ENCODE measurements around the gene ZCCHC17.

The ZCCHC17 gene

DNA sequence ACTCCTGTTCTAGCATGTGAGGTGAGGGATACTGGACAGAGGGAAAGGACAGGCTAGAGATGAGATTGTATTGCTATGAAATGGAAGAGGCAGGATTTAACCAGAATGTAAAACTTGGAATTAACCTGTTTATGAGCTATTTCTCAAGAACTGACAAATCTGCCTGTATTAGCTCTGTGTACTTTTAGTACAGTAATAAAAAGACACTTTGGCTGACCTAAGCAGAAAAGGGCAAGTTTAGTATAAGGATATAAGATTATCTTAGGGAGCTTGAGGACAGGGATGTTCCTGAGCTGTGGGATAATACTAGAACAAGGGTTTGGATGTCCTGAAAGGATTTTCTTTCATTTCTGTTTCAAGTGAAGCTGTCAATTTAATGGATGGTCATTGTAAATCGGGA, 11.2 kb downstream of the ZCCHC17 start:
- no peak for DNase-seq

DNA sequence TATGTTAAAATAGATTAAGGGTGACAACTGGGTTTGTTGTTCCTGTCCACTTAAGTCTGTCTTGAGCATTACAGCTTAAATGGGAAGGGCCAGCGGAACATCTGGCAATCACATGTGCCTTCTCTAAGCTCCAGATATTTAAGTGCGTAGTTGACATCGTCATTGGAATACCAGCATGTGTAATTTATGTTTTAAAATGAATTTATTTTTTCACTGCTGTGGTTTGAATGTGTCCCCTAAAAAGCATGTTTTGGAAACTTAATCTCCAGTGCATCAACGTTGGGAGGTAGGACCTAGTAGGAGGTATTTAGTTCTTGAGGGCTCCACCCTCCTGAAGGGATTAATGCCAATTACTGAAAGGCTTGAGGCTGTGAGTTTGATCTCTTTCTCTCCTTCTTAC, 13.4 kb downstream of the ZCCHC17 start:
- peak; percentile 38 for DNase-seq

DNA sequence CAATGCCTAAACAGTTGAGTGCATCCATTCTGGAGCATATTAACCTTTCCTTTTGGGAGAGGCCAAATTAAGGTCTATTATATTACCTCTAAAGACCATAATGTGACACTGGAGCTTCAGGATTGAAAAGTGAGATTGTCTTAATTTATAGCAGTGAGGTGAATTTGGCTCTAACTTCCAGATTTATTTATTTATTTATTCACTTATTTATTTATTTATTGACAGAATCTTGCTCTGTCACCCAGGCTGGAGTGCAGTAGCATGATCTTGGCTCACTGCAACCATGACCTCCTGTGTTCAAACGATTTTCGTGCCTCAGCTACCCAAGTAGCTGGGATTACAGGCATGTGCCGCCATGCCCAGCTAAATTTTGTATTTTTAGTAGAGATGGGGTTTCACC, 19.1 kb downstream of the ZCCHC17 start:
- DNase-seq, result no peak

DNA sequence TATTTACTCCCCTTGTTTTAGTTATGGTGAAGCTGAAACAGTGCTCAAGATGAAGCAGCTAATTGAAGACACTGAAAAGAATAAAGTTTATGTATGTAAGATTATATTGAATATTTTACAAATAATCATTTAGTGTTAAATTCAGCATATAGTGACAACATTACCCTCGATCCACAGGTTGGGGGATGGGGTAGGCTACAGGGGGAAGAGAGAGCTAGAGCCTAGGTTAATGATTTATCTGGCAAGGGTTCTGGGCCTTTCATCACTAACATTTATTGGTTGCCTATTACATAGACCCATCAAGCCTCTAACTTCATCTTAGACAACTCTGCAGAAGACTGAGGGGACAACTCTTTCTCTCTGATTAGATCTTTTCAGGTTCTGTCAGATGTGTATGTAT, 21.3 kb downstream of the ZCCHC17 start:
- no peak for DNase-seq

DNA sequence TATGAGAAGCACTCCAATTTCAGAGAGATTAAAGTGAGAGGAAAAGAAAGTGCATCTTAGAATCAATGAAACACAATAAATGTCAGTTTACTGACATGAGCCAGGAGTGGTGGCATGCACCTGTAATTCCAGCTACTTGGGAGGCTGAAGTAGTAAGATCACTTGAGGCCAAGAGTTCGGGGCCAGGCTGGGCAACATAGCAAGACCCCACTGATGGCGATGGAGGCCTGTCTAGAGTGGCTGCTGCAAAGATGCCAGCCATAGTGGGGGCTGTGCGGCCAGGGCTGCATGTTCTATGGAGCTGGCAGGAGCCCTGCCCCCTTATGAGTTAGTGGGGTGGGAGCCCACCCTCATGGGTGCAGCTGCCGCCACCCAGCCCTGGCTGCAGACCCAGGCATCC, 27.3 kb downstream of the ZCCHC17 start:
- DNase-seq, result no peak

DNA sequence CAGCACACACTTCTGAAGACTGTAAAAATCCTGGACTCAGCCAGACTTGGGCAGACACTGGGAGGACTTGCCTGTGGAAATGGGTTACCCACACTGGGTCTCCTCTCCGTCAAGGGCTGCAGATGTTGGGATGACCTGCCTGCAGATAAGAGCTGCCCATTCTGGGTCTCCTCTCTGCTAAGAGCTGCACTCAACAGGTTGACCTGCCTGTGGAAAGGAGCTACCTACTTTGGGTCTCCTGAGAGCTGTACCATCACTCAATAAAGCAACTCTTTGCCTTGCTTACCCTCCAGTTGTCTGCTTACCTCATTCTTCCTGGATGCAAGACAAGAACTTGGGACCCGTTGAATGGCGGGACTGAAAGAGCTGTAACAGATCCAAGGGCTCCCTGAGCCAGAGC, 28.2 kb downstream of the ZCCHC17 start:
- DNase-seq, result no peak

DNA sequence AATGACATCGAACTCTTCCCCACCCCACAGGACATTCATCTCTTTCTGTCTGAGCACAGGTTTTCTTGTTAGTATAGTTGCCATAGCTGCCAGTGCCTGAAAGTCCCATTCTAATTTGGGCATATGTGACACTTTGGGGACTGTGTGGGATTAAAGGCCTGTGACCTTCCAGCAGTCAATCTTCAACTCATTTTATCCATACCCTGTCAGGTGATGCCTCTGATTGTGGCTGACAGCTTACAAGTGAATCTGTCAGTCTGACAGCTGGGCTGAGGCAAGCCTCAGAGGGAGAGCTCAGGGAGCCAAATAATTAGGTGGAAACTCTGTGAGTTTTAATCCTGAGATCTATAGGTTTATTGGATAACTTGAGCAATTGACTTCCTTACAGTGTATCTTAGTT, 29.6 kb downstream of the ZCCHC17 start:
- DNase-seq, result no peak

DNA sequence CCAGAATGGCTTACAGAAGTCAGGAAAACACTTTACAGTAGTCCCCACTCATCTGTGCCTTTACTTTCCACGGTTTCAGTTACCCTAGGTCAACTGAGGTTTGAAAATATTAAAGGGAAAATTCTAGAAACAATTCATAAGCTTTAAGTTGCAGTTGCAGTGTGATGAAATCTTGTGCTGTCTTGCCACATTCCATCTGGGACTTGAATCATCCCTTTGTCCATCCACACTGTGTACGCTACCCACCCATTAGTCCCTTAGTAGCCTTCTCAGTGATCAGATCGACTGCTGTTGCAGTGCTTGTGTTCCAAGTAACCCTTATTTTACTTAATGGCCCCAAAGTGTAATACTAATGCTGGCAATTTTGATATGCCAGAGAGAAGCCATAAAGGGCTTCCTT, 30.5 kb downstream of the ZCCHC17 start:
- no peak for DNase-seq

DNA sequence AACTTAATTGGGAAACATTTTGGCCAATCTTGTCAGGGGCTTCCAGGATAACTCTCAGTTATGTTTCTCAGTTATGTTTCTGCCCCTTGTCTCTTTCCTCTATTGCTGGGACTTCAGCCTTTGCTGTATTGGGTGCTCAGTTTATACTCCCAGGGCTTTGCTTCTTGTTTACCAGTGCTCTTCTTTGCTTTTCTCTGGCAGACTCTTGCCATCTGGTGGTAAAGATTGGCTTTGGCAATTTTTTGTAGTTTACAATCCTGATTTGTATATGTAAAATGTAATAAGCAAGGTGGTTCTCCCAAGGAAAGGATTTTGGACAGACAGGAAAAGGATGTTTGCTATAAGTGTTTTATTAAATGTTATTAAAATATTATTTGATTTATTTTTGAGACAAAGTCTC, 38.2 kb downstream of the ZCCHC17 start:
- no peak for DNase-seq

DNA sequence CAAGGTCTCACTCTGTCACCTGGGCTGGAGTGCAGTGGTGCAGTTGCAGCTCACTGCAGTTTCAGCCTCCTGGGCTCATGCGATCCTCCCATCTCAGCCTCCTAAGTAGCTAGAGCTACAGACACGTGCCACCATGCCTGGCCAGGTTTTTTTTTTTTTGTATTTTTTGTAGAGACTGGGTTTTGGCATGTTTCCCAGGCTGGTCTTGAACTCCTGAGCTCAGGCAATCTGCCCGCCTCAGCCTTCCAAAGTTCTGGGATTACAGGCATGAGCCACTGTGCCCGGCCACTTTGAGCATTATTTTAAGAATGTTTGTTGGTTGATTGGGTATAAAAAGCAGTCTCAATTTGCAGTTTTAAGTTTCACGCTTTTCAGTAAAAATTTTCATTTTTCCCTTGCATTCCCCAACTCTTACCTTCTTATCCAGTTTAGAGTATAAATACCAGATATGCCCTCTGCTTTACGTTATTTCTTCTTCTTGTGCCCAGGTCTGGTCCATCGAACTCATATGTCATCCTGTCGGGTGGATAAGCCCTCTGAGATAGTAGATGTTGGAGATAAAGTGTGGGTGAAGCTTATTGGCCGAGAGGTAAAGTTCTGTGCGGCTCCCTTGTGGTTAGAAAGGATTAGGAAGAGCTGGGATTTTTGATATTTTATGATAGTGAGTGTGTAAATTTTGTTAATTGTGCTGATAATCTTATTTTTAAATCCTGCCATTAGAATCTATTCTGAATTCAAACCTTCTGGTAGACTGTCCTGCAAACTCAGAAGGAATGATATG, 40.0 kb downstream of the ZCCHC17 start:
- no peak for DNase-seq

DNA sequence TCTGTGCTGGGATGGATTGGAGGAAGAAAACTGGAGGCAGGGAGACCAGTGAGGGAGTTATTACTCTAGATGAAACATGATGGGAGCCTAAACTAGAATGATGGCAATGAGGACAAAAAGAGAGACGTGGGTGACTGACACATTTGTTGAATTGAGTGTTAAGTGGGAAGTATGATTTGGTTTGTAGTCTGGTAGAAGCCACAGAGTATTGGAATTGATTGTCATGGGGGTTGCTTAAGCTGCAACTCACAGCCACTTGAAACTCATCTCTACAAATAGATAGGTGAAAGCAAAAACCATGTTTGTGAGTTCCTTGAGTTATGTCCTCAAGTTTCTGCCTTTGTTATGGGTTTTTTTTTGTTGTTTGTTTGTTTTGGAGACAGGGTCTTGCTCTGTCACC, 47.7 kb downstream of the ZCCHC17 start:
- DNase-seq, result no peak

DNA sequence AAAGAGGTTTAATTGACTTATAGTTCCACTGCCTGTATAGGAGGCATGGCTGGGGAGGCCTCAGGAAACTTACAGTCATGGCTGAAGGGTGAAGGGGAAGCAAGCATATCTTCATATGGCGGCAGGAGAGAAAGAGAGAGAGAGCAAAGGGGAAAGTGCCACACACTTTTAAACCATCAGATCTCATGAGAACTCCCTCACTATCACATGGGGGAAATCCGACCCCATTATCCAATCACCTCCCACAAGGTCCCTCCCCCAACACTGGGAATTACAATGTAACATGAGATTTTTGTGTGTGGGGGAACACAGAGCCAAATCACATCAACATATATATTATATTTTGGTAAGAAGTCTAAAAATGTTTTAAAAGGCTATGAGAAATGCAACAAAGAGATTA, 48.8 kb downstream of the ZCCHC17 start:
- DNase-seq, result no peak

DNA sequence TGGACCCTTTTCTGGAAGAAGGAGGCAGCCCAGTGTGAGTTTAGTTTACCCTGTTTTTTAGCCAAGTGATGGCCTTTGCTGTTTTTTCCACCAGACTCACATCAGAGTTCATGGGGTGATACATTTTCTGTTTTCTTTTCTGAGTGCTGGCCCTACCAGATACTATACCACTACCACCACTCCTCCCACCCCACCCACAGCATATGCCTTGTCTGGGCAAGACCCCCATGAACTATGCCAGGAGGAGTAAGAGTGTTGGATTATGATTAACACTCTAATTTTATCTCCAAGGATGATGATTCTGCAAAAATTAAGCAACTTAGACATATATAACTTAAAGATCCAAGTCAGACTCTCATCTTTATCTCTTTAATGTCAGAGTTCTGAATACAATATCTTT, 50.0 kb downstream of the ZCCHC17 start:
- DNase-seq, result no peak

DNA sequence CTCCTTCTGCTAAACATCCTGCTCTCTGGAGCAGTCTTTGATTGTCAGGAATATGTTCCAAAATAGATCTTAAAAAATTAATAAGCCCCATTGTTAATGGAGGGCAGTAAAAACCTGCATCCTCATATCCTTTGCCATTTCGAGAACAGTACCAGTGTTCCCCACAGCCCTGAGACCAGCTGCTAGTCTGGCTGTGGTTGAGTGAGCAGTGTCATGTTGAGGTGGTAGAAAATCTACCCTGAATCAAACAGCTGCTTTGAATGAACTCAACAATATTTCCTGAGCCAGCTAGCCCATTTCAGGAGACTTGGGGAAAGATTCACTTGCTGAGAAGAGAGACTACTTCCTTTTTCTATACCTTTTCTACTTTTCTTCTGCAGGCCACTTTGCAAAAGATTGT, 51.6 kb downstream of the ZCCHC17 start:
- no peak for DNase-seq

DNA sequence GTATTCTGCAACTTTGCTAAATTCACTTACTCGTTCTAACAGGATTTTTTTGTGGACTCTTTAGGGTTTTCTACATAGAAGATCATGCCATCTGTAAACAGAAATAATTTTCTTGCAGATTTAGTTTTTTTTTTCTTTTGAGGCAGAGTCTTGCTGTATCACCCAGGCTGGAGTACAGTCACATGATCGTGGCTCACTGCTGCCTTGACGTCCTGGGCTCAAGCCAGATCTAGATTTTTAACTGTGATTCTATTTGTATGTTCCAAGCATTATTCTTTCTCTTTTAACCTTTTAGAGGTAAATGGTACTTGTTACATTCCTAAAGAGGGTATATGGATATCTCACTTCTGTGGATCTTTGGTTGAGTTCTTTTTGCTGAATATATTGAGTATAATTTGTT, 57.5 kb downstream of the ZCCHC17 start:
- DNase-seq, result no peak

DNA sequence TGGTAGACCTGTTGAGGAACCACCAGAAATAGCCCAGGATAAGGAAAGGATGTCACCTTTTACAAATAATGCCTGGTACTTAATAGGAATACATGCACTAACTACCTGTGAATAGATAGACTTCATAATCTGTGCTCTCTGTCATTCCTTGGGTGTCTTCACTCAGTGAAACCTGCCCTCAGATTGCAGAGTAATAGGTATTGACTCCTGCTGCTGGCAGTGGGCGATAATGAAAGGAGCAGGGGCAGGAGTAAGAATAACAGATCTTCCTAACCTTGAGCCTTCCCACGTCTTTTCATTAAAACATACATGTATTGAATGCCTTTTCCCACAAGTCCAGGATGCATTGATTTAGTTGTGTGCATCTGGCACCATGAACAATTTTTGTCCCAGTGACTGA, 59.6 kb downstream of the ZCCHC17 start:
- DNase-seq, result no peak

DNA sequence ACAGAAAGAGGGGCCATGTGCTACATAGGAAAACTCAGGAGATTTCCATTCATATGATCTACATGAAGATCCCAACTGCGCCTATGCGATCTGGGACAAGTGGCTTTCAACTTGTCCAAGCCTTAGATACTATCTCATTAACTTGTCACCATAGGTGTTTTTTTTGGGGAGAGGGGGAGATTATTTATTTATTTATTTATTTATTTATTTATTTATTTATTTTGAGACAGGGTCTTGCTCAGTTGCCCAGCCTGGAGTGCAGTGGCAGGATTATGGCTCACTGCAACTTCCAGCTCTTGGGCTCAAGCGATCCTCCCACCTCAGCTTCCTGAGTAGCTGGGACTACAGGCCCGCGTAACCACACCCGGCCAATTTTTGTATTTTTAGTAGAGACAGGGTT, 64.8 kb downstream of the ZCCHC17 start:
- no peak for DNase-seq

DNA sequence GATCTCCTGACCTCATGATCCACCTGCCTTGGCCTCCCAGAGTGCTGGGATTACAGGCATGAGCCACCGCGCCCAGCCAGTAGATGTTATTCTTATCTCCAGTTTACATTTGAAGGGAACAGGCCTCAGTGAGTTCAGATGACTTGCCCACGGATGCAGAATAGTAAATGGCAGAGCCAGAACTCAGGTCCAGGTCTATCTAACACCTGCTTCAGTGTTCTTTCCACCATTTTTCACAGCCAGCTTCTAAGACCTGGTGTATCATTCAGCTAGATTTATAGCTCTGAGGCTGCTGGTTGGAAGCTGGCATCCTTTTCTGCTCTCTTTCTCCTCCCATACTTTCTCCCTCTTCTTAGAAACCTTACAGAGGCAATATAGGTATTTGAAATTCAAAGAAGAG, 65.2 kb downstream of the ZCCHC17 start:
- no peak for DNase-seq

DNA sequence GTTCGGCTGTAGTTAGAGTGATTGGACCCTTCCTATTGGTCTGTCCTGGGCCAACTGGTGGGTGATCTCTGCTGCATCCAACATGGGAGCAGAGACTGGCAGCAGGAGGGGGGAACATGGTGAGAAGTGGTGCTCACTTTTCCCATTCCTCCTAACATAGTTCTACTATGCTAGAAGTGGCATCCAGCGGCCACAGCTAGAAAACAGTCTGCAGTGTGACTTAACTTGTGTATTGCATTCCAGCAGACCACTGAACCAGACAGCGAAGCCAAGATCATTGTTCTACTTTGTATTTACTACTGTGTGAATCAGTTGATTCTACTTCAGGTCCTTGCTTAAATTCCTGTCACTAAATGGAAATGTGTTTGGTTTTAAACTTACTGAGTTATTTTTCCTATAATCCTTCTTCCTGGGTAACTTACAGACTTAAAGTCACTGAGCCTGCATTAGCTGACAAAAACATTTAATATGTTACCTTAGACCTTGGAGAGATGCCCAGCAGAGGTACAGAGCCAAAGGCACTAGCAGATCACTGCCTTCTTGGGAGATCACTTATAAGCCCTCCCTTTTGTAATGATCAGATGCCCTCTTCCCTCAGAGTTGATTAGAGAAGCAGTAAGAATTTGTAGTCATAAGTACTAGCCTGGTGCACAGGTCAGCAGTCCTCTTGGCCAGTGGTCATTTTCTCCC, 67.9 kb downstream of the ZCCHC17 start:
- no peak for DNase-seq

DNA sequence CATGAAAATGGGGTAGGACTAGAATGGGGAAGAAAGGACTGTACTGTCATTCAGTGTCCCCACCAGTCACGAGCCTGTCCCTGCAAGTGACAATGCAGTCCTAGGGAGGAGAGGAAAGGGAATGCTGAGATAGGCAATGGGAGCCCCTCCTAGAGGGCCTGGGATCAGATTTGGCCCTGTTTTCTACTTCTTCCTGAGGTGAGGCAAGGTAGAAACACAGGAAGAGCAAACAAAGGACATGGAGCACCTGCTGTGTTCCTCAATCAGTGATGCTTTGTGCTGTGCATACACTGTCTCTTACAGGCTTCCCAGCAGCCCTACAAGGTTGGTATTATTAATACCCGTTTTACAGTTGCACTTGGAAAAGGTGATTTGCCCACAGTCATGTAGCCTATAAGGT, 70.0 kb downstream of the ZCCHC17 start:
- DNase-seq, result no peak

DNA sequence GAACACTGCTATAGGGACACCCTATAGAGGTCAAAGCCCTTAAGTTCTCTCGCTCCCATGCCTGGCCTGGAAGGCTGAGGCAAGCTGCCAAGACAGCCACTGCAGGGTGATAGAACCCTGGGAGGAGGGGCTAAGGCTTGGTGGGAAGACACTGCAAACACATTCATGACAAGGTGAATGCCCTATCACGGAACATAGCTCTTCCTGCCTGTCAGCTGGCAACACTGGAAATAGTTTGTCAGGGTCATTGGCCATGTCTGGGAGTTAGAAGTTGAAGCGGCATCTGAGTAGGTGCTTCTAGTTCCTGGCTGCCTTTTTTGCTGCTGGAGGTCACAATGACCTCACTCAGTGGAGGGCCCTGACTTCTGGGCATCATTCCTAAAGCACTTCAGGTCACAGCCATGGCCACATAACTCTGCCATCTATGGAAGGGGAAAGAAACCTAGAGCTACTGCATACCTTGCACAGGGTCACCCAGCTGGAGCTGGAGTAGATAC, 71.8 kb downstream of the ZCCHC17 start:
- no peak for DNase-seq

DNA sequence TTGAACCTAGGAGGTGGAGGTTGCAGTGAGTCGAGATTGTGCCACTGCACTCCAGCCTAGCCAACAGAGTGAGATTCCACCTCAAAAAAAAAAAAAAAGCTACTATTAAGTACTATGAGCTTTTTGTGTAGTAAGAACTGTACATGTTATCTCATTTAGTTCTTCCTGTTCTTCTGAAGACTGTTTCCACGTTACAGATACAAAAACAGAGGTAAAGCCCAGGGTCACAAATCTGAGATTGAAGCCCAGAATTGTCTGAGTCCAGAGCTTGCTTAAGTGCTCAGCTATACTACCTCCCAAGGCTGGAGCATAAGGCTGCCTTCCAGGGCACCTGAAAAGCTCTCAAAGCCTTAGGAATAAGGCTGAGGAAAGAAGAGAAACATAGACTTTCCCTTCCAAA, 73.2 kb downstream of the ZCCHC17 start:
- no peak for DNase-seq

DNA sequence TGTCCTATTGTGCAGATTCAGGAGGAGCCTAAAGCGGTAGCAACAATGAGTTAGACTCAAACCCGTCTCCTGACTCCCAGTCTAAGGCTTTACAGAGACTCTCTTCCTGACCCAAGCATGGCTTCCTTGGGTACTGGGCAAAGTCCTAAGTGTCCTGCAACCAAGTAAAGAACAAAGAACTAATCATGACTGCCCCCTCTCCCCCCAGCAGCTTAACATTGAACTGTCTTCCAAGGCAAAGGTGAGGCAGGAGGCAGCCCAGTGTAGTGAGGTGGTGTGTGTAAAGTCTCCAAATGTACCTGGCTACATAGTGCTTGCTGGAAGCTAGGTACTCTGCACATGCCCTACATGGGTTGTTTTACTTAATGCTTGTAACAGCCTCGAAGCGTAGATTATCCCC, 73.7 kb downstream of the ZCCHC17 start:
- no peak for DNase-seq

DNA sequence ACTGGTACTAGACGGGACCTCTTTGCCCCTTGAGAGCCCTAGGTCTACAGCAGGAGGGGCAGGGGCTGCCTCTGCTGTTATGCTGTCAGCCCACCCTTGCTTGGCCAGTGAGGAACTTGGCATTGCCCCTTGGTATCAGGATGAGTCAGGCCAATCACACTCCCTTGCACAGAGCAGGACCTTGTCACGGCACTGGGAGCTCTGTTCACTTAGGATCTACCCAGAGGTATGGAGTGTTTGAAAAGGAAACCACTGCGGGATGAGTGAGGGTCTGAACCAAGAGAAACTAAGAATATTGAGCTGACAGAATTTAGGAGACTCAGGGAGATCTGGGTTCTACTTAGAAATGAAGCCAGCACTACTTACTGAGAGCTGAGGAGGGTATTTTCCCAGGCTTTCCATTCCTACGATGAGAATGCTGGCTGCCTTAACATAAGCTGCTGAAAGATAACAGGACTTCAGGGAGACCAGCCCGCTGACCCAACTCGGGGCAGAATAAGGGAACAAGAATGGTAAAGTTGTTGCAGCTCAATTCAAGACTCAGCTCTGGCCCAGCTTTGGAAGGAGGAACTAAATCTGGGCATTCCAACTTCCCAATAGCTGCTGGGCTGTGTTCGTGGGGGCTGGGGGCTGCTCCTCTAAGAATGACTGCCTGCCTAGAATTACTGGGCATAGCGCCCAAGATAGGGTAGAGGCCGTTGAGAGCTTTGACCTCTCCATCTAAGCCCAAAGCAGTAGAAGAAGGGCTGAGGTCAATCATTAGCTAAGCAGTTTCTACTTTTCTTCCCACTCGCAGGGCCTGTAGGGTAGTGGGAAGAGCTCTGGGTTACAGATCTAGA, 74.5 kb downstream of the ZCCHC17 start:
- DNase-seq, result no peak

Measured in left hindlimb (tissue), 1 donor.